Occipital lobe (tissue), 2 donors: Measurements from ENCODE around the gene OSBPL5. TPM values are rescaled to one million over a fixed set of nuclear protein-coding genes. Genes with fewer than 3 reads are reported as not detected.
"Not testable (repeated sequence)": the region's sequence is repeated elsewhere in the genome, so short reads cannot be mapped to it uniquely, and the experiment has no call there.

Source experiments
- DNase-seq: peaks from one replicate; lab custom pipeline; 2025; lab: John Stamatoyannopoulos, UW
- total RNA-seq: library from RNA; depleted of rRNA; stranded (reverse); fragments of >200 nt; gene quantifications from one replicate; pipeline ENCODE4 v1.2.3, GENCODE V29; 2014

OSBPL5 gene
- total RNA-seq, 1 donor from 2014 or later: 31.2 TPM

DNA sequence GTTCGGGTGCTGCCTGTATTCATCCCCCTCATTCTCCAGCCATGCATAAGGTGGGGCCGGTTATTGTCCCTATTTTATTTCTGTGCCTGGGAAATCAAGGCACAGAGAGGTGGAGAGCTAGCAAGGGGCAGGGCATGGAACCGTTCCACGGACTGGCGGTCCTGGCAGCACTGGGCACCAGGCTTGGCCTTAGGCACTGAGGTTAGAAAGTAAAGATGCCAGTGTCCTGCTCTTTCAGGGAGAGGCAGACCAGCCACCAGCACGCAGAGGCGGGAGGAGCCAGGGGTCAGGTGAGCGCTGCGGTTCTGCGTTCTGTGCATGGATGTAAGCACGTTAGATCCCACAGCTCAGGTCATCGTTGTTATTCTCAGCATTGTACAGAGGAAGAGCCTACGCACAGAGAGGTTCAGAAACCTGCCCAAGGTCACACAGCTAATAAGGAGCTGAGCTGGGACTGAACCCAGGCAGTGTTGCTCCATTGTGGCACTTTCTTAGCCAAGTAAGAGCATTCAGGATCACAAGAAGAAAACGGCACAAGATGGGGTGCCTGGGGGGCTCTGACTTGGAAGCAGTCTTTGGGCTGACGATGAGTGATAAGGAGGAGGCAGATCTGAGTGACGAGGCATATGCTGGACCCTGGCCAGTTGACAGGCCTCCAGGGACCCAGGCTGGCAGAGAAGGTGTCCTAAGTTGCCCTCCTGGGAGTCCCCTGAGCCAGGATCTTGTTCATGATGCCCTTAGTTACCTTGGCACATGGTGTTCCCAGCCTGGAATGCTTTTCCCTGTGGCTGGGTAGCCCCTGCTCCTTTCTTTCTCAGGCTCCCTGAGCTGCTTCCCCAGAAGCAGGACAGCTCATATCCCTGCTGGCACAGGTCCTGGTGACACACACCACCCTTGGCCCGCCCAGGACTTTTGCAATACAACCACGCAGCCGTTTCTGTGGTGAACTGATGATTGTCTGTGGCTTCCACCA is 41.1 kb downstream of the OSBPL5 start:
- DNase-seq: peak; percentile 39

DNA sequence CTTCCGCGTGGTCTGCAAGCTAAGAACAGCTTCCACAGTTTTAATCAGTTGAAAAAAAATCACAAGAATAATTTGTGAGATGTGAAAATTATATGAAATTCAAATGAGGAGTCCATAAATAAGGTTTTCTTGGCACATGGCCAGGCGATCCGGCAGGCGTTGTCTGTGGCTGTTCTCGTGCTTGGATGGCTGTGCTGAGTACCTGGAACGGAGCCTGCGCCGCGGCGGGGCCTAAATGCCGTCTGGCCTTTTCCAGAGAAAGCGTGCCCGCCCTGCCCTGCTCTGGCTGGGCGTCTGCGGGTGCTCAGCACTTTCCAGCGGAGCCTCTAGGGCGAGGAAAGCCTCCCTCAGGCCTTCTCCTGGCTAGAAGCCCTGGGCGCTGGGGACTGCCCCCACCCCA is 41.8 kb downstream of the OSBPL5 start:
- peak; percentile 52 for DNase-seq

DNA sequence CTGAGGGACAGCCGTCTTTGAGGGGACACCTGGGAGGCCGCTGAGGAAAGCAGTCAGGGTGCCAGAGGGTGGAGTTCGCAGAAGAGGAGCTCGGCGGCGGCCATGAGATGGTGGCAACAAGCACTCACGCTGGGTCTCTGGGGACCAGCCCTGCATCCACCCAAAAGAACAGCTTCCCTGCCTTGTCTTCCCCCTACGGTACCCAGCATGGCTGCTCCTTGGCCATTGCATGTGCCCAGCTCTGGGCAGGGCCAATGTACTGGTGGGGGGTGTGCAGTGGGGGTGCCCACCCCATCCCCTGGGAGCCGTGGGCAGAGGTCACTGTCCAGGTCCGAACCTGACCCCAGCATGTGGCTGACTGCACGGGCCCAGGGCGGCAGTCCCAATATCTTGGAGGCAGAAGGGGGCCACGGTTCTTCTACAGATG is 42.3 kb downstream of the OSBPL5 start:
- no peak for DNase-seq

DNA sequence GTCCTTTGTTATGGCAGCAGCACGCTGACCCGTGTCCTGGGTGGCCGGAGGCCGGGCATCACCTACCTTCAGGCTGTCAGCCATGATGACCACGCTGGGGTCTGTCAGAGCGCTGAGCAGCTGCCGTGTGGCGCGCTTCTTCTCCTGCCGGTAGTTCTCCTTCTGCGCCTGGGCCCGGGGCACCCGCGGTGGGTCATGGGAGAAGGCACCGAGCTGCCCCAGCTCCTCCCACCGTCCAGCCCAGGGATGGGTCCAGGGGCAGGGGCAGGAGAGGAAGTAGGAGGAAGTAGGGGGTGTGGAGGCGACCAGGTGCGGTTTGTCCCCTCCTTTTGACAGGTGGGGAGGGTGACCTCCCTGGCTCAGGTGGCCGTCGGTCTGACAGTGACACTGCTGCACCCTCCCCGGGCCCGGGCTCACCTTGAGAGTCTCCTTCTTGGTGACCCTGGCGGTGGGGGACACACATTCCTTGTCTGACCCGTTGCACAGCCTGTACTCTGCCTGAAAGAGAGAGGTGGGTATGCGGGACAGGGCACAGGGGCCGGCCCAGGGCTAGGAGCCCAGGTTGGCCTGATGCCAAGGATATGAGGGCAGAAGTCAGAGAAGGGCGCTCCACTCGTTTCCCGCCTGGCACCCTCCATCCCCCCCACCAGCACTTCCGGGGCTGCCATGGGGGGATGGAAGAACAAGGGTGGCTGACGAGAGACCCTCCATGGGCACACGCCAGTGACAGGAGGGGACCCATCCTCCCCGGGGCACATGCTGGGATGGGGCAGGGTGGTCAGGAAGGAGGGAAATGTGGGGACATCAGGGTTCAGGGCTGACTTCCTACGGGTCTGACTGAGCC is 43.0 kb downstream of the OSBPL5 start:
- no peak for DNase-seq

DNA sequence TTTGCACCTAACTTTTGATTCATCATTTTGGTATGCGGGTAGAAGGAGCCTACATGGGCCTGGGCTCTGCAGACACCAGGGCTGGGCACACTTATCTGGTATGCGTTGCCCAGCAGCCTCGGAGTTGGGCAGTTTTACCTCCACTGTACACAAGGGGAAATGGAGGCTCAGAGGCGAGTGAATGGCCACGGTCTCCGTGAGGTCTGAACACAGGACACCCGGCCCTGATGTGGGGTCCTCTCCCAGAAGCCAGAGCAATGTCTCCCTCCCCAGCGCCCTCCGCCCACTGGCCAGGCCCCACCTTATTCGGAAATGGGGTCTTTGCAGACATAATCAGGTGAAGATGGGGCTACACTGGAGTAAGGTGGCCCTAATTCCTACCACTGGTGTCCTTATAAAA is 43.7 kb downstream of the OSBPL5 start:
- DNase-seq: no peak

DNA sequence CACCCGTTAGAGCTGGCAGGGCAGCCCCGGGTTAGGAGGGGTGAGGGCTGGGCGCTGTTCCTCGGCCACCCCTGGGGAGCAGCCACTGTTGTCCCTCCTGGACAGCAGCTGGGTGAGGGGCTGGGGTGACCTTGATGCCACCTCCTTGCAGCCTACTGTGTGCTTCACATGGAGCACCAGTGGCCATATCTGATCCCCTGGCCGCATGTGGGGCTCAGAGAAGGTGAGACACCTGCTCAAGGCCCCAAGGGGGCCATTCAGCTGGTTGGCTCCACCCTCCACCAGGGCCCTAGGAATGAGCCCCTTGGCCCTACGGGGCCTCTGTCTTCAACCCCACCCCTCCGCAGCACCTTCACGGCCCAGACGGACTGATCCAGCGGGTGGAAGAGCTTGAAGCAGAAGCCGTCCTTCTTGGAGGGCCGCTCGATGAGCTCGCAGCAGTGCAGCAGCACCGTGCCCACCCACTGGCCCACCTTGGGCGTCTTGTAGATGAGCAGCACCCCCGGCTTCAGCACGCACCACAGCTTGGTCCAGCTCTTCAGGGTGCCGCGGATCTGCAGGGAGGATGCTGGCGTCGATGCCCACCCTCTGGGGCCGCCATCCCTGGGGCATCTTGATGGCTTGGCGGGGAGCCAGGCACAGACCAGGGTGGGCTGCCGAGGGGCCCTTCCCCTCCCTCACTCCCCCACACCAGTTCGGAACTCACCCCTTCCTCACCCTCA is 44.9 kb downstream of the OSBPL5 start:
- DNase-seq: no peak

DNA sequence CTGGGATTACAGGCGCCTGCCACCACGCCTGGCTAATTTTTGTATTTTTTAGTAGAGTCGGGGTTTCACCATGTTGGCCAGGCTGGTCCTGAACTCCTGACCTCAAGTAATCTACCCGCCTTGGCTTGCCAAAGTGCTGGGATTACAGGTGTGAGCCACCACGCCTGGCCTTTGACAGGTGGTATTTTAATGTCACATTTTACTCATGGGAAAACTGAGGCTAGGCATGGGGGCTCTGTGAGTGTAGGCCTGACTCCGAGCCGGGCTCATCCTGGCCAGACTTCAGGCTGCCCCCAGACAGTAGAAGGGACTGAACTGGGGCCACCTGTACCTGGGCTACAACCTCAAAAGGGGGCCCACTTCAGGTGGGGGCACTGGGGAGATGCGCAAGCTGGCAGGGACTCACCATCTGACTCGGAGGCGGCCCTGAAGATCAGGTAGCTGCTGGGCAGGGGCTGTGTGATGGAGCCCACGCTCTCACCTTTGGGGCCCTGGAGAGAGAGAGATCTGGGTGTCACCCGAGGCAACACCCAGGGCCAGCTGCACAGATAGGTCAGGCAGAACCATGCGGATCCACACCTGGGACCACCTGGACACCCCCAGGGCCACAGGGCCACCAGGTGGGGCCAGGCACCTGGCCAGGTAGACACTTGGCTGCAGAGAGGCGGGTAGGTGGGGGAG is 45.8 kb downstream of the OSBPL5 start:
- no peak for DNase-seq

DNA sequence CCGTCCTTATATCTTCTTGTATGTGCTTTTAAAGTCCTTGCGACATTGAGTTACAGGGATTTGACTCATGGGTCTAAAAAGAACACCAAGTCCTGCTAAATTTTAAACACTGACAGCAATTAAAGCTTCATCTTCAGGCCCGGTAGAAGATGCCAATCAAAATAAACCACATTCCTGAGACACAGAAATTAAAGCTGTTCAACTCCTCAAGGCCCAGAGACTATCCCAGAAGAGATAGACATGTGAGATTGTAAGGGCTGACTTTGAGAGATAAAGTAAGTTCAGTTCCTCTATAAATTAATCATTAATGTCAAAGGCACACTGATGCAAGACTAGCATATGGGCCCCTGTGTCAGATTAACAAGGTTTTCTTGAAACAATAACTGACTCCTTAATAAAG is 49.8 kb downstream of the OSBPL5 start:
- DNase-seq: no peak

DNA sequence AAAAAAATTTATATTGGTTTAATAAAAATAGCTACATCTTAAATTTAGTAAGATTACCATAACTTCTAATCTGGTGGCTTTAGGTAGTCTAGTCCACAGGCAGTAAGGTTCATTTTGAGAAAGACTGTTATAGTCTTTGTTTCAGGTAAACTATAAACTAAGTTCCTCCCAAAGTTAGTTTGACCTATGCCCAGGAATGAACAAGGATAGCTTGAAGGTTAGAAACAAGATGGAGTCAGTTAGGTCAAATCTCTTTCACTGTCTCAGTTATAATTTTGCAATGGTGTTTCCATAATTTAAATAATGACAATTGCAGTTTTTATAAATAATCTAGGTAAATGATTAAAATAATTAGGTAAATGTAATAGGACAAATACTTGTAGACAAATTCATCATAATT is 51.4 kb downstream of the OSBPL5 start:
- not testable (repeated sequence) for DNase-seq

DNA sequence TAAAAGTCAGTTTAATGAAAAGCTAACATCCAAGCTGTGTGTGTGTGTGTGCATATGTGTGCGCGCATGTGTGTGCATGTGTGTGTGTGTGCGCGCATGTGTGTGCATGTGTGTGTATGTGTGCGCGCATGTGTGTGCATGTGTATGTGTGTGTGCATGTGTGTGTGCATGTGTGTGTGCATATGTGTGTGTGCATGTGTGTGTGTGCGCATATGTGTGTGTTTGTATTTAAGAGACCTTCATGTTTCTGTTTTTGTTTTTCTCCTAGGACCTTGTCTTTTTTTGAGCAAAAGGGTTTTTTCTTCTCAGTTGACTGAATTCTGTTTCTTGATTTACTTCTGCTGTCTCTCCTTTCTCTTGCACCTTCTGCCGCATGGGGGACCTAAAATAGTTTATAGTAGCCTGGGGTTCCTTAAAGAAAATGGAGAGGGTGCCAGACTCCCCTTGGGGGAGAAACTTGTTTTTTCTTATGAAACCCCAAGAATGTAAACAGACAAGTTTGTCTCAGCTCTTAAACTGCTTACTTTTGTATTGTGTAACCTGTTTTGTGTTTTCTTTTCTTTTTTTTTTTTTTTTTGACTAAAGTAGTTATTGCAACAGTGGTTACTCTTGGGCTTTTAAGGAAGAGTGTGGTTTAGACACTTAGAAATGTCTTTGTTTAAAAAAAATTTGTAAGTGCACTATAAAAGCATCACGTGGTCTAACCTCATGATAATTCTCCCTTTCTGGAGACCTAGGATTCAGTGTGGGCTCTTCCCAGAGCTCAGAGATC is 53.0 kb downstream of the OSBPL5 start:
- DNase-seq: no peak

DNA sequence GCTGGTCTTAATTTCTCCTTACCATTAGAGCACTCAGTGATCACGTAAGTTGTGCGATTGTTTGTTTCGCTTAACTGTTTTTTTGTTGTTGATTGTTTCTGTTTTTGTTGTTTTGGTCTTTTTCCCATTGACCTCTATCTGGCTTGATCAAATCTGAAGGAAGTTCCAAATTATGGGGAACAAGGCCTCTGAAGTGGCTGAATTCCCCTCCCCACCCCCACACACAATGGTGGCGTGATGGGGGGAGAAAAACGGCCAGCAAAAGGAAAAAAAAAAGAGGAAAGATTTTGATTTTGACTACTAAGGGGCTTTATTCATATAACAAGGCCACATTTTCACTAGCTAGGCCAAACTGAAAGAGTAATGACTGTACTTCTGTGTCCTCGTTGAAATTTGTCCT is 53.6 kb downstream of the OSBPL5 start:
- no peak for DNase-seq

DNA sequence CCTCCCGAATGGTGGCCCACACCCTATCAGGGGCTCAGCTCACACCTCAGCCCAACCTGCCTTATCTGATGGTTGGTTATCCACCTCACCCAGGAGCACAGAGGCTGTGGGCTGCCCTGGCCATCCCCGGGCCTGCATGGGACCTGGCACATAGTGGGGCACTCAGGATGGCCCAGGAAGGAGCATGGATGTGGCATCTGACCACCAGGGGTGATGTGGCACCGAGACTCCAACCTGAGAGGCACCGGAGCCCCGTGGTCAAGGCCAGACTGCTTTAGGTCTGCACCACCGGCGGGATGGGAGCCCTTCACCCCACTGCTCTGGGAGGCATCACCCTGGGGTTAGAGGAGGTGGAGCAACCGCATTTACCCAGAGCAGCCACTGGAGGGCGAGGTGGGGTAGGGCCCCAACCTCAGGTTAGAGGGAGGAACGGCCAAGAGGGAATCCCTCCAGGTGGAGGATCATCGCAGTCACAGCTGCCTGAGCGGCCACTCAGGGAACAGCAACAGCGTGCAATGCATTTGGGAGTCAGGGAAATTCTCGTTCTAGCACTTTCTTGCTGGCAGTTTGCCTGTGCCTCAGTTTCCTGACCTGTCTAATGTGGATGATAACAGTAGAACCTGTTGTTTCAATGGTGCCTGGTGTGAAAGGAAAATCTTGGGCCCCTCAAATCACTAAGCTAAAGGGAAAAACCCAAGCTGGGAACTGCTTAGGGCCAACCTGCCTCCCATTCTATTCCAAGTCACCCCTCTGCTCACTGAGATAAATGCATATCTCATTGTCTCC is 55.0 kb downstream of the OSBPL5 start:
- no peak for DNase-seq

DNA sequence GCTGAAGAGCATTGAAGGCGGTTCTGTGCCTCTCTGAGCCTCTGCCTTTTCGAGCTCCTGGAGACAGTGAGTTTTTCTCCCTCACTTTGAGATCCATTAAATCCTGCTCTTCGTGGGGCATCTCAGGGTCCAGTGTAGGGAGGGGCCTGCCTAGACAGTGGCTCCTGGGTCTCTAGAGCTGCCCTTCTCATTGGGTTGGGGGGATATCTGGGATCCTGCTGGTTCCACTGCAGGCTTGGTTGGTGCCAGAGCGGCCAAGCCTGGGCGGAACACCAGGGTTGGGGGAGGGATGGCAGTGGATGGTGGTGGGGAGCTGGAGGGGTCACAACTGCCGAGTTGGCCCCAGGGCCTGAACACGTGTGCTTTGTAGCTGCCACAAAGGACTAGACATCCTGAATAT is 55.7 kb downstream of the OSBPL5 start:
- no peak for DNase-seq

DNA sequence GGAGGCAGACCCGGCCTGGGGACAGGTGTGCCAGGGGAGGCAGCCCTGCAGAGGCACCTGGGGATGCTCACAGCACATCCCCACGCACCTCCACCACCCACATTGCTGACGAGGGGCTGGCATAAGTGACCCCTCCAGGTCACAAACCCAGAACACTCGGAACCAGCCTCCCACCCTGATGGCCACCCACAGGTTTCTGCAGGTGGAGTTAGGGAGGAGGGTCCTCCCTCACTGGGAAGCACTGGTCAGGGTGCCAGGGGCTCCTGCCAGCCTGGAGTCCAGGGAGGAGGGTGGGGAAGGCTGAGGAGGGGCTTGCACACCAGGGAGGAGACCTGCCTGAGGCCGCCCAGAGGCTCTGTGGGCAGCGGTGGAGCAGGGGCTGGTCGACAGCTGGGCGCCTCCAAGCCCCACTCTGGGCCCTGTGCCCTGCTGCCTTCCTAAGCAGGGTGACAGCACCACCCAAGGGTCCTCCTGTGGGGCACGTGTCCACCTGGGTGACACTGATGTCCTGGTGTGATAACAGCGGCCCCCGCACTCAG is 56.9 kb downstream of the OSBPL5 start:
- DNase-seq: no peak

DNA sequence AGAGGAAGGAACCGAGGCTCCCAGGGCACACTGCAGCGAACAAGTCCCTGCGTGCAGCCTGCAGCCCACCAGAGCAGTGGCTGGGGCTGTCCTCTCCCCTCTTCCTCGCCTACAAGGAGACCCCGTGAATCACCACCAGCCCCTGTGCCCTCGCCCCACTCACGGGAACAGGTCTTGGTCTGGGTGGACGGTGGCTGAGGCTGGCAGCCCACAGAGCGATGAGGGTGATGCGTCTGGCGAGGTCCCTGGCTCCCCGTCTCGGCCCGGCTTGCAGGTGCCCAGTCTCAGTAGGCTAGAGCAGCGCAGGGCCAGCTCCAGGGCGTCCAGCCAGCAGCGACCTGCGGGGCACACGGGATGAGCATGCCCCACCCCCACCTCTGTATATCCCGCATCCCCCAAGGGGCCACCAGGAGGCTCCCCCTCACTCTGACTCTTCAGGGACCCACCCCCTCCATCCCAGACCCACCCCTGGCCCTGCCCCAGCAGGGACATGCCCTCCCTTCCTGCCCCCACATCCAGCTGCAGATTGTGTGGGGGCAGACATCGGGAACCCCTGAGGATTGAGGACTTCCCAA is 57.4 kb downstream of the OSBPL5 start:
- DNase-seq: no peak

DNA sequence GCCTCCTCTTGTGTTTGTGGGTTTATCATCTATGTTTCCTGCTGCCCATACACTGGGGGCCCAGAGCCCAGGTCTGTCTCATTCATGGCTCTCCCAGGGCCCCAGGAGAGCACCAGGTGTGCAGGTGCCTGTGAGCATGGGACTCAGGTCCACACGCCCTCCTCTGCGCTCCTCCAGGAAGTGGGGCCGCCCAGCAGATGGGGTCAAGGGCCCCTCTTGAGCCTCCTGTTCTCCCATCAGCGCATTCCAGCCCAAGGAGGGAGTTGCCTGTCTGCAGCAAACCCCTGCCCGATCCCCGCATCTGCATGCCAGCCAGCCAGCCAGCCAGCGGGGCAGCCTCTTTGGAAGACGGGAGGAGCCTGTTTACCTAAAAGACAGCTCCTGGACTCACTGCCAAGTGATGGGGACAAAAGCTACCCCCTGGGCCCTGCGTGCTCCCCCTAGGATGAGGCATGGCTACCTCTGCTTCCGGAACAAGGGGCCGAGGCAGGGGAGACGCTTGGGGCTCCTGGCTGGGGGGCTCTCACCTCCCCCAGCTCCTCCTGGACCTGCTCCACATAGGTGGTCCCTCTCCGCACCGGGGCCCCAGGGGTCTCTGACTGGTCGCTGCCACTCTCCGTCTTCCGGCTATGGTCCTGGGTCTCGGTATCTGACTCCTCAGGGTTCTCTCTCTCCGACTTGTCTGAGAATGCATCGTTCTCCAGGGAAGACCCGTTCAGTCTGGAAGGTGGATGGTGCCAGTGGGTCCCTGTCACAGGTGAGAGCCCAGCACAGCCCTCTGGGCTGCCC is 58.2 kb downstream of the OSBPL5 start:
- no peak for DNase-seq

DNA sequence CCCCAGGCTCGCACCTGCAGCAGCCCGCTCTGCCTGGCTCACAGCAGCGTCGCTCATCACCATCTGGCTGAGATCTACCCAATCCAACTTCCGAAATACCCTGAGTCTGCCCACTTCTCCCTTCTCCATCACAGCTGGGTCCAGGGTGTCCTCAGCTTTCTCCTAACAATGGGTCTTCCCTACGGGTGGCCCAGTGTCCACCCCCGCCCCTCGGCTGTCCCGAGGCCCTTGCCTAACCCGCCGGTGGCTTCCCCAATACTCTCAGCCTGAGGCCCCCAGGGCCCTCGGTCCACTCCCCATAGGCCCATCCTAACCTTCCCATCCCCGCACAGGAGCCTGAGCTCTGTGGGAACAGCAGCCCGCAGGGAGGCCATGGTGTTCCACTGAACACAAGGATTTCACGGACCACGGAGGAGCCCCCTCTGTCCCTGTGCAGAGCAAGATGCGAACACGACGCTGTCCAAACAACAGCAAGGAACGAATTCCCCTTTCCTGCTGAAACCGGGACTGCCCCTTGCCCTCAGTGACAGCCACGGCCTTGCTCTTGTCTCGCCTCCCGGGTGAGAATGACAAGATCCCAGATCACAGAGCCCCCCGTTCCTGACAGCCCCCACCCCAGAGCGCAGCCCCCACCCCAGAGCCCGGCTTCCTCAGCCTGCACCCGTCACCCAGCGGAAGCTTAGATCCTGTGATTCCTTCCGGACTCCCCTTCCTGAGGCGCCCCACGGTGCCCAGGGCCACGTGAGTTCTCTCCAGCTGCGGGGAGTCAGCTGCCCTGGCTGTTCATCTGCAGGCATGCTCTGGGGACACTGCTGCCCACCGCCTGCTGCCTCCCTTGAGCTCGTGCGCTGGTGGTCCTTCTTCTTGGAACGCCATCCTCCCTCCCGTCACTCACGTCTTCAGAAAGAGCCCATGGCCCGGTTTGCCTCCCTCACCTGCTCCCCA is 59.0 kb downstream of the OSBPL5 start:
- DNase-seq: no peak
